Caco-2 (cell line): Measurements from ENCODE around the gene SEC24A. TPM values are rescaled to one million over a fixed set of nuclear protein-coding genes. Genes with fewer than 3 reads are reported as not detected.
"Not testable (repeated sequence)": the region's sequence is repeated elsewhere in the genome, so short reads cannot be mapped to it uniquely, and the experiment has no call there.

Experiments used
- BruUV-seq: library from RNA; stranded (reverse); fragments of 400-500 nt; replicated peaks from 2 replicates; lab custom pipeline; 2021; lab: Mats Ljungman, UMichigan
- CTCF ChIA-PET: fragments of 300-600 bp; sonication (Branson Sonifier 250); formaldehyde crosslinking; loops from one replicate; lab custom pipeline; 2022; ENCODE audit warnings: antibody characterized with exemption; lab: Charles Lee
- POLR2A ChIA-PET: fragments of 300-600 bp; sonication (Branson Sonifier 250); formaldehyde crosslinking; loops from one replicate; lab custom pipeline; 2022; ENCODE audit warnings: antibody characterized with exemption; lab: Charles Lee
- DNase-seq, 2 experiments: peaks; one replicate each; pipeline versions ENCODE4 v3.0.0 to v3.0.0-alpha.2; 2020 to 2022
- H3K27me3 ChIP-seq: replicated peaks from 2 replicates; pipeline ENCODE4 v1.6.0; 2011; ENCODE audit warnings: low read length; ENCODE audit not compliant: control insufficient read depth, insufficient read depth
- H3K36me3 ChIP-seq: 2 replicates; pipeline ENCODE4 v1.5.1; 2011; ENCODE audit warnings: low read length; ENCODE audit not compliant: control insufficient read depth, insufficient read depth
- H3K4me1 ChIP-seq: fragments of 250-450 bp; sonication (Bioruptor Pico); 2 replicates; pipeline ENCODE4 v1.5.1; 2020; ENCODE audit warnings: mild to moderate bottlenecking
- H3K4me3 ChIP-seq: 2 replicates; pipeline ENCODE4 v1.5.1; 2011; ENCODE audit warnings: low read depth, mild to moderate bottlenecking, control low read depth, low read length
- H3K9me3 ChIP-seq: fragments of 250-450 bp; sonication (Bioruptor Pico); 2 replicates; pipeline ENCODE4 v1.5.1; 2020; ENCODE audit warnings: mild to moderate bottlenecking, moderate library complexity
- H3K27ac Mint-ChIP-seq: one replicate; pipeline ENCODE4 v1.8.0; 2022; ENCODE audit warnings: mixed read lengths; ENCODE audit not compliant: unreplicated experiment
- H3K27me3 Mint-ChIP-seq: one replicate; pipeline ENCODE4 v1.8.0; 2022; ENCODE audit warnings: mixed read lengths; ENCODE audit not compliant: insufficient read depth, unreplicated experiment
- H3K36me3 Mint-ChIP-seq: one replicate; pipeline ENCODE4 v1.8.0; 2022; ENCODE audit warnings: mild to moderate bottlenecking, mixed read lengths; ENCODE audit not compliant: insufficient read depth, unreplicated experiment
- H3K4me1 Mint-ChIP-seq: one replicate; pipeline ENCODE4 v1.8.0; 2022; ENCODE audit warnings: low read depth, mixed read lengths; ENCODE audit not compliant: unreplicated experiment
- H3K4me3 Mint-ChIP-seq: one replicate; pipeline ENCODE4 v1.8.0; 2022; ENCODE audit warnings: mild to moderate bottlenecking, moderate library complexity, mixed read lengths; ENCODE audit not compliant: unreplicated experiment
- H3K9me3 Mint-ChIP-seq: one replicate; pipeline ENCODE4 v1.8.0; 2022; ENCODE audit warnings: mixed read lengths; ENCODE audit not compliant: unreplicated experiment
- CTCF ChIP-seq, 2 experiments: fragments of 200-600 bp in 1 of 2; IDR thresholded peaks; 1 replicate in 1 of 2; 2 replicates in 1 of 2; pipeline versions ENCODE4 v1.5.1 to v1.8.0; 2011 to 2022; ENCODE audit warnings: antibody characterized with exemption in 1 of 2, control low read depth in 1 of 2, inconsistent platforms in 1 of 2, low read depth in 1 of 2, low read length in 1 of 2, mild to moderate bottlenecking in 1 of 2, moderate library complexity in 1 of 2; ENCODE audit not compliant: insufficient read depth in 1 of 2, severe bottlenecking in 1 of 2, unreplicated experiment in 1 of 2
- intact Hi-C: fragments of 100-400 bp; cut with micrococcal nuclease; formaldehyde crosslinking; loops from one replicate; pipeline ENCODE4 v1.10.0; 2022; ENCODE audit not compliant: unreplicated experiment
- total RNA-seq: library from RNA; stranded (reverse); gene quantifications from 2 replicates; pipeline ENCODE4 v1.2.3, GENCODE V29; 2022

SEC24A gene
- total RNA-seq, 1 experiment from 2014 or later: 47.4 TPM

GRCh38 chr5:134647750-134648424 lies 698 bp upstream of the SEC24A start:
- TF ChIP-seq CTCF (IDR thresholded peaks at IDR 0.05; ENCODE audit: insufficient read depth in 1 of 2, low read depth in 1 of 2, low read length in 1 of 2, severe bottlenecking in 1 of 2, unreplicated experiment in 1 of 2): no peak
- peaks cover 15% of the 10 kb centered on the region for H3K36me3 Mint-ChIP-seq
- Histone ChIP-seq H3K36me3 (no peaks in the 10 kb centered on the region), H3K27me3 (no peaks in the 10 kb centered on the region), H3K4me3 (peak overlapping the region; percentile 85), H3K9me3 (no peaks in the 10 kb centered on the region), H3K4me1 (no peaks in the 10 kb centered on the region; the same call in 1 of the 2 replicates)
- H3K27me3 Mint-ChIP-seq: no peaks in the 10 kb centered on the region
- ChIA-PET POLR2A (interaction anchor here (0.7 to 1.2 kb wide), 5 partner anchors 9 to 22 kb away, joined by 3 to 9 read pairs (median 4); no protein-coding TSS in a partner anchor), CTCF (interaction anchor here (0.7 to 1.1 kb wide), 5 partner anchors 9 to 91 kb away, joined by 3 to 7 read pairs (median 4); partner anchors contain the start of gene CAMLG)
- H3K27ac Mint-ChIP-seq: peak overlapping the region; percentile 90
- H3K4me3 Mint-ChIP-seq: peak overlapping the region; percentile 82
- TSS peak; percentile 95 for BruUV-seq
- DNase-seq: no peak
- H3K9me3 Mint-ChIP-seq: no peaks in the 10 kb centered on the region
- no peaks in the 10 kb centered on the region for H3K4me1 Mint-ChIP-seq
- intact Hi-C loops: loop anchor here (1.0 kb wide), 2 partner anchors 11 to 16 kb away; partner anchors contain the start of gene SAR1B

- ChIA-PET CTCF (interaction anchor here (1.1 to 1.3 kb wide), 3 partner anchors 15 to 89 kb away, joined by 3 to 4 read pairs (median 3); partner anchors contain the start of gene CAMLG), POLR2A (interaction anchor here (1.0 kb wide), 1 partner anchor 12 kb away, joined by 4 read pairs; no protein-coding TSS in a partner anchor)
- Histone ChIP-seq H3K36me3 (peaks cover 2% of the 10 kb centered on the region; the same call in 1 of the 2 replicates), H3K4me1 (no peaks in the 10 kb centered on the region; the same call in 1 of the 2 replicates), H3K27me3 (no peaks in the 10 kb centered on the region), H3K4me3 (peak overlapping the region; percentile 85), H3K9me3 (no peaks in the 10 kb centered on the region)
- no peaks in the 10 kb centered on the region for H3K9me3 Mint-ChIP-seq
- intact Hi-C loops: no loop called here
- BruUV-seq: TSS peak; percentile 67
- DNase-seq: peak; percentile 60 to 62
- H3K4me3 Mint-ChIP-seq: peak overlapping the region; percentile 82
- H3K4me1 Mint-ChIP-seq: no peaks in the 10 kb centered on the region
- peaks cover 19% of the 10 kb centered on the region for H3K36me3 Mint-ChIP-seq
- TF ChIP-seq CTCF (IDR thresholded peaks at IDR 0.05; ENCODE audit: insufficient read depth in 1 of 2, low read depth in 1 of 2, low read length in 1 of 2, severe bottlenecking in 1 of 2, unreplicated experiment in 1 of 2): no peak
- H3K27ac Mint-ChIP-seq: peak overlapping the region; percentile 90
- no peaks in the 10 kb centered on the region for H3K27me3 Mint-ChIP-seq
Observed at GRCh38 chr5:134649163-134649835, 714 bp downstream of the SEC24A start.

- H3K36me3 ChIP-seq, H3K4me3 ChIP-seq, H3K9me3 Mint-ChIP-seq, H3K27me3 Mint-ChIP-seq, BruUV-seq, DNase-seq, intact Hi-C loops, POLR2A ChIA-PET, H3K4me1 Mint-ChIP-seq, H3K27me3 ChIP-seq, H3K27ac Mint-ChIP-seq, H3K9me3 ChIP-seq, H3K4me1 ChIP-seq, CTCF ChIA-PET: not testable (repeated sequence)
- Mint-ChIP-seq H3K36me3 (peaks cover 31% of the 10 kb centered on the region), H3K4me3 (peak overlapping the region; percentile 82)
Observed at GRCh38 chr5:134650660-134651059, 2.1 kb downstream of the SEC24A start.
